K562 (cell line): Measurements from ENCODE around the gene GPR142. TPM values are rescaled to one million over a fixed set of nuclear protein-coding genes. Genes with fewer than 3 reads are reported as not detected.

ENCODE experiments used
- CTCFL ChIP-seq: IDR thresholded peaks from 2 replicates; pipeline ENCODE4 v1.6.1; 2011; ENCODE audit warnings: borderline replicate concordance, low read depth, mild to moderate bottlenecking, moderate library complexity, low read length; ENCODE audit not compliant: insufficient read depth, poor library complexity, severe bottlenecking
- EP300 ChIP-seq: IDR thresholded peaks from 2 replicates; pipeline ENCODE4 v1.6.1; 2012; ENCODE audit warnings: low read length, improper control_type of control experiment
- GTF2E2 ChIP-seq: fragments of 200-800 bp; sonication (Bioruptor generic); IDR thresholded peaks from 2 replicates; pipeline ENCODE4 v1.6.1; 2016; ENCODE audit warnings: missing genetic modification characterization, missing compliant biosample characterization
- POU5F1 ChIP-seq: fragments of 150-350 bp; IDR thresholded peaks from 2 replicates; pipeline ENCODE4 v1.6.1; 2014; ENCODE audit warnings: borderline replicate concordance, low read length, low read depth, mild to moderate bottlenecking; ENCODE audit not compliant: partially characterized antibody
- SMARCA5 ChIP-seq: fragments of 450-650 bp; IDR thresholded peaks from 2 replicates; pipeline ENCODE4 v1.6.1; 2016
- TCF7L2 ChIP-seq: fragments of 150-350 bp; IDR thresholded peaks from 2 replicates; pipeline ENCODE4 v1.6.1; 2016; ENCODE audit warnings: low read depth, mild to moderate bottlenecking, low read length, moderate library complexity
- ZBTB40 ChIP-seq, 2 experiments: fragments of 450-650 bp in 1 of 2; sonication (generic) in 1 of 2; formaldehyde crosslinking in 1 of 2; IDR thresholded peaks; 2 replicates each; pipeline versions ENCODE4 v1.7.1 to v1.9.0; 2016 to 2022; ENCODE audit warnings: inconsistent platforms in 1 of 2, mild to moderate bottlenecking in 1 of 2, missing genetic modification reagents in 1 of 2
- ZNF740 ChIP-seq, 3 experiments: fragments of 200-800 bp in 1 of 3; sonication (Bioruptor generic) in 1 of 3; sonication (generic) in 1 of 3; formaldehyde crosslinking in 1 of 3; IDR thresholded peaks; 2 replicates each; pipeline versions ENCODE4 v1.6.1 to v1.8.0; 2016 to 2022; ENCODE audit warnings: mild to moderate bottlenecking in 2 of 3, missing compliant biosample characterization in 2 of 3, missing genetic modification characterization in 2 of 3, missing genetic modification reagents in 1 of 3
- ZNF766 ChIP-seq: fragments of 200-800 bp; sonication (Bioruptor generic); conservative IDR thresholded peaks from 2 replicates; pipeline ENCODE4 v1.6.1; 2016; ENCODE audit warnings: missing genetic modification characterization, missing compliant biosample characterization
- polyA plus RNA-seq, 8 experiments: library from polyadenylated mRNA; depleted of rRNA in 4 of 8; stranded (reverse) in 5 of 8; unstranded in 3 of 8; fragments of >200 nt; fragmentation: Nextera tagmentation in 2 of 8; fragmentation: Illumina TruSeq in 1 of 8; extraction: Ambion mirVana in 2 of 8; extraction: Trizol in 1 of 8; gene quantifications; 2 replicates each; pipeline versions ENCODE4 v1.2.1 to v1.2.3, GENCODE V29; 2011 to 2014; ENCODE audit warnings: inconsistent platforms in 1 of 8, missing spikeins in 1 of 8
- total RNA-seq, 7 experiments: library from RNA; depleted of rRNA in 6 of 7; stranded (reverse); fragments of >200 nt in 6 of 7; fragmentation: Illumina TruSeq in 2 of 7; extraction: Trizol in 2 of 7; gene quantifications; 2 replicates each; pipeline versions ENCODE4 v1.2.1 to v1.2.3, GENCODE V29; 2011 to 2021; ENCODE audit warnings: low replicate concordance in 1 of 7
- TF ChIP-seq, protein P1 (sequence below), 2 experiments: fragments of 450-650 bp; conservative IDR thresholded peaks; 2 replicates each; pipeline ENCODE4 v1.6.1; 2017; ENCODE audit warnings: mild to moderate bottlenecking in 2 of 2, moderate library complexity in 2 of 2
- TF ChIP-seq, protein P2 (sequence below), 2 experiments: fragments of 450-650 bp; IDR thresholded peaks; 2 replicates each; pipeline ENCODE4 v1.6.1; 2016

Gene GPR142
- total and polyA plus RNA-seq, 9 of the 15 experiments (the other 6 are each of a cell fraction or from before 2014, with no cell fraction given) = not detected

DNA sequence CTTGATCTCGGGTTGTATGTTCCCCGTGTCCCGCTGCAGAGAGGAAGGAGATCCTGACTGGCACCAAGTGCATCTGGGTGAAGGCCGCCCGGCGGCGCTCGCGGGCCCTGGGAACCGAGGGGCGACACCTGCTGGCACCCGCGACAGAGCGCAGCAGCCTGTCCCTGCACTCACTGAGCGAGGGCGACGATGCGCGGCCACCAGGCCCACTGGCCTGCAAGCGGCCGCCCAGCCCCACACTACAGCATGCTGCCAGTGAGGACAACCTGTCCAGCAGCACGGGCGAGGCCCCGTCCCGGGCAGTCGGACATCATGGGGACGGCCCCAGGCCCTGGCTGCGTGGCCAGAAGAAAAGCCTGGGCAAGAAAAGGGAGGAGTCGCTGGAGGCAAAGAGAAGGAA lies 13.2 kb upstream of the GPR142 start (continued):
- TF ChIP-seq, protein P1, sequence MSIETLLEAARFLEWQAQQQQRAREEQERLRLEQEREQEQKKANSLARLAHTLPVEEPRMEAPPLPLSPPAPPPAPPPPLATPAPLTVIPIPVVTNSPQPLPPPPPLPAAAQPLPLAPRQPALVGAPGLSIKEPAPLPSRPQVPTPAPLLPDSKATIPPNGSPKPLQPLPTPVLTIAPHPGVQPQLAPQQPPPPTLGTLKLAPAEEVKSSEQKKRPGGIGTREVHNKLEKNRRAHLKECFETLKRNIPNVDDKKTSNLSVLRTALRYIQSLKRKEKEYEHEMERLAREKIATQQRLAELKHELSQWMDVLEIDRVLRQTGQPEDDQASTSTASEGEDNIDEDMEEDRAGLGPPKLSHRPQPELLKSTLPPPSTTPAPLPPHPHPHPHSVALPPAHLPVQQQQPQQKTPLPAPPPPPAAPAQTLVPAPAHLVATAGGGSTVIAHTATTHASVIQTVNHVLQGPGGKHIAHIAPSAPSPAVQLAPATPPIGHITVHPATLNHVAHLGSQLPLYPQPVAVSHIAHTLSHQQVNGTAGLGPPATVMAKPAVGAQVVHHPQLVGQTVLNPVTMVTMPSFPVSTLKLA (conservative IDR thresholded peaks at IDR 0.05) = no peak
- no peak for TF ChIP-seq POU5F1
- no peak for TF ChIP-seq GTF2E2
- TF ChIP-seq TCF7L2 = no peak
- TF ChIP-seq CTCFL = peak; percentile 64
- TF ChIP-seq ZNF740 (CRISPR knock-in tag; IDR thresholded peaks at IDR 0.05) = no peak
- TF ChIP-seq ZNF740 (tag; IDR thresholded peaks at IDR 0.05) = no peak
- no peak for TF ChIP-seq SMARCA5
- no peak for TF ChIP-seq ZNF766 (CRISPR knock-in tag)
- TF ChIP-seq, protein P2, sequence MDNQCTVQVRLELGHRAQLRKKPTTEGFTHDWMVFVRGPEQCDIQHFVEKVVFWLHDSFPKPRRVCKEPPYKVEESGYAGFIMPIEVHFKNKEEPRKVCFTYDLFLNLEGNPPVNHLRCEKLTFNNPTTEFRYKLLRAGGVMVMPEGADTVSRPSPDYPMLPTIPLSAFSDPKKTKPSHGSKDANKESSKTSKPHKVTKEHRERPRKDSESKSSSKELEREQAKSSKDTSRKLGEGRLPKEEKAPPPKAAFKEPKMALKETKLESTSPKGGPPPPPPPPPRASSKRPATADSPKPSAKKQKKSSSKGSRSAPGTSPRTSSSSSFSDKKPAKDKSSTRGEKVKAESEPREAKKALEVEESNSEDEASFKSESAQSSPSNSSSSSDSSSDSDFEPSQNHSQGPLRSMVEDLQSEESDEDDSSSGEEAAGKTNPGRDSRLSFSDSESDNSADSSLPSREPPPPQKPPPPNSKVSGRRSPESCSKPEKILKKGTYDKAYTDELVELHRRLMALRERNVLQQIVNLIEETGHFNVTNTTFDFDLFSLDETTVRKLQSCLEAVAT (IDR thresholded peaks at IDR 0.05) = peak in 1 of 2 experiments; percentile 95; a peak in 2 of 4 replicates
- TF ChIP-seq EP300 = no peak
- no peak for TF ChIP-seq ZBTB40 (IDR thresholded peaks at IDR 0.05)
- no peak for TF ChIP-seq ZBTB40 (CRISPR knock-in tag; IDR thresholded peaks at IDR 0.05)
